ENCODE measurements around the gene HSPB6.
"Not testable (repeated sequence)": the region's sequence is repeated elsewhere in the genome, so short reads cannot be mapped to it uniquely, and the experiment has no call there.

Gene HSPB6

GRCh38 chr19:35727053-35727955 is 29.5 kb downstream of the HSPB6 start:
- Histone ChIP-seq H3K9me3 (ENCODE audit: insufficient read depth, low read length) (no peaks in the 10 kb centered on the region), H3K4me2 (ENCODE audit: low read depth, low read length, poor library complexity, severe bottlenecking) (no peak overlapping the region), H3K4me3 (ENCODE audit: insufficient read depth, low read length, poor library complexity, severe bottlenecking) (no peak overlapping the region), H3K9ac (ENCODE audit: low read length) (no peak overlapping the region), H3K36me3 (ENCODE audit: low read length) (no peaks in the 10 kb centered on the region; the same call in 1 of the 2 replicates), H3K27me3 (ENCODE audit: low read length) (no peaks in the 10 kb centered on the region), H4K20me1 (ENCODE audit: low read depth, low read length) (no peaks in the 10 kb centered on the region), H3F3A (ENCODE audit: insufficient read depth) (no peaks in the 10 kb centered on the region), H2AFZ (ENCODE audit: low read depth, low read length, severe bottlenecking) (no peak overlapping the region), H3K9me2 (replicated peaks; ENCODE audit: insufficient read depth, low read length) (no peaks in the 10 kb centered on the region), H3K79me2 (ENCODE audit: insufficient read depth, low read length) (no peaks in the 10 kb centered on the region), H3K27ac (ENCODE audit: low read depth, low read length) (no peak overlapping the region)
- TF ChIP-seq EZH2phosphoT487 (conservative IDR thresholded peaks at IDR 0.05; ENCODE audit: low read length): no peak
- no peak for TF ChIP-seq CTCF (IDR thresholded peaks at IDR 0.05; ENCODE audit: insufficient read depth, low read length, poor library complexity, severe bottlenecking)

GRCh38 chr19:35725216-35725861 is 31.5 kb downstream of the HSPB6 start:
- Histone ChIP-seq H3K27me3 (ENCODE audit: low read length) (no peaks in the 10 kb centered on the region), H3K9ac (ENCODE audit: low read length) (no peak overlapping the region), H3K9me2 (replicated peaks; ENCODE audit: insufficient read depth, low read length) (no peaks in the 10 kb centered on the region), H3K79me2 (ENCODE audit: insufficient read depth, low read length) (no peaks in the 10 kb centered on the region), H3K36me3 (ENCODE audit: low read length) (no peaks in the 10 kb centered on the region; the same call in 1 of the 2 replicates), H3K4me3 (ENCODE audit: insufficient read depth, low read length, poor library complexity, severe bottlenecking) (no peak overlapping the region), H2AFZ (ENCODE audit: low read depth, low read length, severe bottlenecking) (no peak overlapping the region), H3K4me2 (ENCODE audit: low read depth, low read length, poor library complexity, severe bottlenecking) (no peak overlapping the region), H3F3A (ENCODE audit: insufficient read depth) (no peaks in the 10 kb centered on the region), H3K27ac (ENCODE audit: low read depth, low read length) (no peak overlapping the region), H4K20me1 (ENCODE audit: low read depth, low read length) (no peaks in the 10 kb centered on the region), H3K9me3 (ENCODE audit: insufficient read depth, low read length) (no peaks in the 10 kb centered on the region)
- no peak for TF ChIP-seq EZH2phosphoT487 (conservative IDR thresholded peaks at IDR 0.05; ENCODE audit: low read length)
- no peak for TF ChIP-seq CTCF (IDR thresholded peaks at IDR 0.05; ENCODE audit: insufficient read depth, low read length, poor library complexity, severe bottlenecking)

GRCh38 chr19:35724560-35724959 is 32.3 kb downstream of the HSPB6 start:
- H3K27me3 ChIP-seq (ENCODE audit: low read length): no peaks in the 10 kb centered on the region
- H2AFZ ChIP-seq (ENCODE audit: low read depth, low read length, severe bottlenecking): no peak overlapping the region
- H3K9ac ChIP-seq (ENCODE audit: low read length): no peak overlapping the region
- no peaks in the 10 kb centered on the region; the same call in 1 of the 2 replicates for H3K36me3 ChIP-seq (ENCODE audit: low read length)
- no peak overlapping the region for H3K27ac ChIP-seq (ENCODE audit: low read depth, low read length)
- peaks cover 7% of the 10 kb centered on the region for H3K79me2 ChIP-seq (ENCODE audit: insufficient read depth, low read length)
- no peaks in the 10 kb centered on the region for H3F3A ChIP-seq (ENCODE audit: insufficient read depth)
- H3K4me3 ChIP-seq (ENCODE audit: insufficient read depth, low read length, poor library complexity, severe bottlenecking): no peak overlapping the region
- TF ChIP-seq CTCF (IDR thresholded peaks at IDR 0.05; ENCODE audit: insufficient read depth, low read length, poor library complexity, severe bottlenecking) (no peak), EZH2phosphoT487 (conservative IDR thresholded peaks at IDR 0.05; ENCODE audit: low read length) (no peak)
- H3K9me3 ChIP-seq (ENCODE audit: insufficient read depth, low read length): no peaks in the 10 kb centered on the region
- H3K4me2 ChIP-seq (ENCODE audit: low read depth, low read length, poor library complexity, severe bottlenecking): no peak overlapping the region
- no peaks in the 10 kb centered on the region for H3K9me2 ChIP-seq (replicated peaks; ENCODE audit: insufficient read depth, low read length)
- H4K20me1 ChIP-seq (ENCODE audit: low read depth, low read length): no peaks in the 10 kb centered on the region

GRCh38 chr19:35724132-35724531 is 32.7 kb downstream of the HSPB6 start:
- not testable (repeated sequence) for H4K20me1 ChIP-seq (ENCODE audit: low read depth, low read length); H3K27ac ChIP-seq (ENCODE audit: low read depth, low read length); H3F3A ChIP-seq (ENCODE audit: insufficient read depth); H2AFZ ChIP-seq (ENCODE audit: low read depth, low read length, severe bottlenecking); H3K9me2 ChIP-seq (replicated peaks; ENCODE audit: insufficient read depth, low read length); H3K27me3 ChIP-seq (ENCODE audit: low read length); H3K9ac ChIP-seq (ENCODE audit: low read length); H3K9me3 ChIP-seq (ENCODE audit: insufficient read depth, low read length); H3K4me3 ChIP-seq (ENCODE audit: insufficient read depth, low read length, poor library complexity, severe bottlenecking); H3K4me2 ChIP-seq (ENCODE audit: low read depth, low read length, poor library complexity, severe bottlenecking); H3K36me3 ChIP-seq (ENCODE audit: low read length)
- H3K79me2 ChIP-seq (ENCODE audit: insufficient read depth, low read length): peaks cover 11% of the 10 kb centered on the region

Measured in SU-DHL-6 (cell line).